Stimulated activated CD8-positive, alpha-beta memory T cell treated with anti-CD3 and anti-CD28 coated beads, Interleukin-7, amount 100 ng/mL, for 48 hours (primary cell): ENCODE results near the gene RNF144A.

Experiments used
- DNase-seq, 2 donors: peaks; one replicate each; pipeline ENCODE4 v3.0.0-alpha.2; 2020; ENCODE audit warnings: low read depth in 1 of 2; ENCODE audit errors: extremely low read depth in 1 of 2

RNF144A gene

DNA sequence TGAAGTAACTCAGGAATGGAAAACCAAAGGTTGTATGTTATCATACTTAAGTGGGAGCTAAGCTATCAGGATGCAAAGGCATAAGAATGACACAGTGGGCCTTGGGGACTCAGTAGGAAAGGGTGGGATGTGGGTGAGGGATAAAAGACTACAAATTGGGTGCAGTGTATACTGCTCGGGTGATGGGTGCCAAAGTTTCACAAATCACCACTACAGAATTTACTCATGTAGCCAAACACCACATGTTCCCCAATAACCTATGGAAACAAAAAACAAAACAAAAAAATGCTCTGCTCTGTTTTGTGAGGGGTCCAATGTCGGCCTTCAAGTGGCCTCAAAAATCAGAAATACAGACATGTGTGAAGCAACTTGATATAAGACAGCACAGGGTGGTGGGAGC, 8.9 kb upstream of the RNF144A start:
- DNase-seq = no peak

GRCh38 chr2:6909431-6910385, 7.5 kb upstream of the RNF144A start:
- DNase-seq = no peak

GRCh38 chr2:6911721-6912120, 5.5 kb upstream of the RNF144A start:
- DNase-seq = no peak

DNA sequence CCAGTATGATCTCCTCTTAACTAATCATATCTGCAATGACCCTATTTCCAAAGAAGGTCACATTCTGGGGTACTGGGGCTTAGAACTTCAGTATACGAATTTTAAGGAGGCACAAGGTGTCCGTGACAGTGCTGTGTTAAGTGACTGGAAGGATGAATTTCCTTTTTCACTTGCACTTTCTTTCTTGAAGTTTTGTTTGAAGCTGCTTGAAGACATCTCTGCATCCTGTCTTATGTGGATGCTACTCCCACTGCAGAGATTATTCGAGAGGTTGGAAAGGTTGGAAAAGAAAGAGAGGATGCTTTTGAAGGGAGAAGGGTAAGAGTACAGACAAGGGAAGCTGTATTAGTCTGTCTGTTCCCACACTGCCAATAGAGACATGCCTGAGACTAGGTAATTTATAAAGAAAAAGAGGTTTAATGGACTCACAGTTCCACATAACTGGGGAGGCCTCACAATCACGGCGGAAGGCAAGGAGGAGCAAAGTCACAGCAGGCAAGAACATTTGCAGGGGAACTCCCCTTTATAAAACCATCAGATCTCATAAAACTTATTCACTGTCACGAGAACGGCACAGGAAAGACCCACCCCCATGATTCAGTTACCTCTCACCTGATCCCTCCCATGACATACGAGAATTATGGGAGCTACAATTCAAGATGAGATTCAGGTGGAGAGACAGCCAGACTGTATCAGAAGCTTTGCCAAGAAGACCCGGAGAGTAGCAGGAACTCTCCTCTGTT, 3.6 kb upstream of the RNF144A start:
- DNase-seq = no peak

GRCh38 chr2:6914828-6915227, 2.4 kb upstream of the RNF144A start:
- no peak for DNase-seq

DNA sequence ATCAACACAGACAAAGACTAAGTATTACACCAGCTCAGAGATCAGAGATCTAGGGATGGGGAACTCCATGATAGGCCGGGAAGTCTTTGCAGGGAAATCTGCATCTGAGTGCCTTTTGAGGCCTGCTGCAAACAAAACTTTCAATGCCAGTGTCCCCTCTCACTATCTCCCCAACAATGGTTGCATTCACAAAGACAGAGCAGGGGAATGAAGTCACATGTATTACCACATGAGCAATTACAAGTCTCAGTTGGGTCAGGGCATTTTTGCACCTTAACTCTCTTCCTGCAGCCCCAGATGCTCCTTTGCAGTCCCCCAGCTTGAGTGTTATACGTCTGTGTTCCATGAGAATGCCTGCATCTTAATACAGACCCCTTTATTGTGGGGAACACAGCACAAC, 1.8 kb upstream of the RNF144A start:
- DNase-seq = no peak

- DNase-seq = no peak
Observed at GRCh38 chr2:6916224-6916623, 988 bp upstream of the RNF144A start.

GRCh38 chr2:6916736-6917070, 509 bp upstream of the RNF144A start:
- no peak for DNase-seq

- no peak for DNase-seq
Observed at GRCh38 chr2:6917761-6918421, 679 bp downstream of the RNF144A start.

GRCh38 chr2:6919901-6920742, 2.9 kb downstream of the RNF144A start:
- no peak for DNase-seq

GRCh38 chr2:6920743-6921064, 3.5 kb downstream of the RNF144A start:
- DNase-seq = no peak

- DNase-seq = no peak
Observed at GRCh38 chr2:6921321-6921922, 4.2 kb downstream of the RNF144A start.

- no peak for DNase-seq
Observed at GRCh38 chr2:6922201-6922656, 5.0 kb downstream of the RNF144A start.

DNA sequence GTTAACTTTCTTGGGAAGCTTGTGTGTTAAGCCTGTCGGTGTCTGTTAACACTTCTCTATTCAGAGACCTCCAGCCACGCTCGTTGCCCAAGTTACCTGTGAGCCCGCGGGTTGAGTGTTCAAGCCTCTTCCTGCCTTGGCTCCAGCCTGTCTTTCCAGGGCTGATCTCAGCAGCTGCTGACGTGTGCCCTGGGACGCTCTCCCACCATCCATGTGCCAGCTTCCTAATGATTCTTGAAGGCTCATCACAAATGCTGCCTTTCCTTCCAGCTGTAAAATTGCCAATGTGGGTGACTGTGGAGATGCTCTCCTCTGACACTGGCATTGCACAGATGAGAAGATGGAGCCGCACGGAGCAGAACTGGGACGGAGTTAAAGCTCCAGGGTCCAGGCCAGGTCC, 6.1 kb downstream of the RNF144A start:
- no peak for DNase-seq

DNA sequence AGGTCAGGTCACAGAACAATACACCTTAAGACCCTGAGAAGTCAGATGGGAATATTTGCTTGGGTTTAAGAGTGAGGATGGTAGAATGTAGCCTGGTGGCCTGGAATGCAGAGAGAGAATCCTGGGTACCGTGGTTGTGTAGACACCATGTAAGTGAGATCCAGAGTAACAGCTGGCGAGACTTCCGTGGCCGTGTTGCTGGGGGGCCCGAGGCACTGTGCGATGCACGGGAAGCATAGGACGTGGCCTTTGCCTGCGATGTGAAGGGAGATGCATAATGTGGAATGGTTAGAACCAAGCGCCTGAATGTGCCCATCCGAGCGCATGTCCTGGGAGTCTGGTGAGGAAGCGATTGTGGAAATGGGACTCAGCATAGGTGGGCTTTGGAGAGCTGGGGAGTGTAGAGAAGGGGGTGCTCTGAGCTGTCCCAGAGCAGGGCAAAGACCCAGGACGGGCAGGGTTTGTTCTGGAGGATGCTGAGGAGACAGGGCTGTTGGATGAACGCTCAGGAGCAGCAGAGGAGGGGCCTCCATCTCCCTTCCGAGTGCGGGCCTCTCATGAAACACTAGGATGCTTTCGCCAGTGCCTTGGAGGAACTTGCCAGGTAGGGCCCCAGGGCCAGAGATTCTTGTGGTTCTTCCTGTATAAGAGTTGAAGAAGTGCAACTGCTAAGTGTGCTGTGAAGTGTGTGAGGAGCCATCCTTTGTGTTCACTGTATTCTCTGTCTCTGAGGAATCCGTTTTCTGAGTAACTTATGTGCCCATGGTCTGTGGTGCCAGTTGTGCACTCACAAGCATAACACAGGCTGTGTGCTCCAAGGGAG, 7.1 kb downstream of the RNF144A start:
- DNase-seq = no peak

DNA sequence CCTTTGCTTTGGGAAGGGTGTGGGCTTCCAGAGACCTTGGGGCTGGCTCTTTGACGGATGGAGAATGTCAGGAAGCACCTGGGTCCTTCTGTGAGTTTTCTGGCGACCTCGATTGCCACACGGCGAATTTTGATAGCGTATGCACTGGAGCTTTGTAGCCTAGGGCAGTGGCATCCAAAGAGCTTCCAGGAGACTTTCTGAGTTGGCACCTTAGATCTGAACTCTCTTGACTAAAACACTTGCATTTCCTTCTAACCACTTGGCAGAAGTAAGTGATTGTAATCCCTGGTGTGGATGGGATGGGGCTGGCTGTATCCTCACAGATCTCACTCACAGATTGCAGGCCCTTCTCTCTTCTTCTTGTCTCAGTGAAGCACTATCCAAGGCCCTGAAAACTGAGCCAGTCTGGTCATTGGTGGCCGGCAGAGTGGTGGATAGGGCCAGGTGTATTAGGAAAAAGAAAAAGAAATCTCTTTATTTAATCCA, 7.8 kb downstream of the RNF144A start:
- no peak for DNase-seq

GRCh38 chr2:6926071-6926732, 9.0 kb downstream of the RNF144A start:
- DNase-seq = no peak

DNA sequence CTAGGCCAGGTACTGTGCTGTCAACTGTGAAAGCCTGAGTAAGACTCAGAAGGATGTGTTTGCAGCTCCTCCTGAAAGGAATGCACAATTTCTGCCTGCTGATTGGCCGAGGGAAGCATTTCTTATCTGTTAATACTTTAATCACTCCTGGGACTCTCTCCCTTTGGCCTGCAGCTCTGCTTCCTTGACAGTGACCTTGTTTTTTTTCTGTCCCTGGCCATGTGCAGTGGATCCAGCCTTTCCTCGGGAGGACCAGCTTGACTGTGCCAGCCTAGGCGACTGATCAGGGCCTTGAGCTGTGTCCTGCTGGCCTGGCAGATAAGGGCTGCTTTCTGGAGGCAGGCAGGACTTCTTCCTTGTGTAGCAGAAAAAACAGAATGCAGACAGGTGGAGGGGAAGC, 10.0 kb downstream of the RNF144A start:
- DNase-seq = no peak

- DNase-seq = no peak
Observed at GRCh38 chr2:6927753-6928152, 10.5 kb downstream of the RNF144A start.
